ENCODE measurements around the gene ZFP57.

Gene ZFP57

DNA sequence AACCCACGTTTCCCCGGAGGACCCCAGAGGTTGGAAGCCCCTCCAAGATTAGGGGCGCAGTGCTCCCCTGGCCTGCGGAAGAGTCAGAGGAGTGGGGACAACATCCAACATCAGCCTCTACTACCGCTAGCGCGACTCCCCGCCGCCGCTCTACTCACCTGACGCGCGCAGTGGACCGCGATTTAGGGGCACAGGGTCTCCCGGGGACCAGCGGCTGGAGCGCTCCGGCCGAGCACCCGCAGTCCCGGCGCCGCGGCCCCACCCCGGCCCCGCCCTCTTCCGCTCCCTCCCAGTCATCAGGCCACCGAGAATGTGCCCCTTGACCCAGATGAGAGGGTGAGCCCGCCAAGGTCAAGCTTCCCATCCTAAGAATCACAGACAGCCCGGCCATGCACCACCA lies at the start of gene ZFP57:
Gene ZFP57, minus strand, starts transcription at position 249 of the 400 bp plus-strand sequence. CDS start 4,149 bp downstream, outside the sequence.
- no peak for DNase-seq (ENCODE audit: low read depth)

DNA sequence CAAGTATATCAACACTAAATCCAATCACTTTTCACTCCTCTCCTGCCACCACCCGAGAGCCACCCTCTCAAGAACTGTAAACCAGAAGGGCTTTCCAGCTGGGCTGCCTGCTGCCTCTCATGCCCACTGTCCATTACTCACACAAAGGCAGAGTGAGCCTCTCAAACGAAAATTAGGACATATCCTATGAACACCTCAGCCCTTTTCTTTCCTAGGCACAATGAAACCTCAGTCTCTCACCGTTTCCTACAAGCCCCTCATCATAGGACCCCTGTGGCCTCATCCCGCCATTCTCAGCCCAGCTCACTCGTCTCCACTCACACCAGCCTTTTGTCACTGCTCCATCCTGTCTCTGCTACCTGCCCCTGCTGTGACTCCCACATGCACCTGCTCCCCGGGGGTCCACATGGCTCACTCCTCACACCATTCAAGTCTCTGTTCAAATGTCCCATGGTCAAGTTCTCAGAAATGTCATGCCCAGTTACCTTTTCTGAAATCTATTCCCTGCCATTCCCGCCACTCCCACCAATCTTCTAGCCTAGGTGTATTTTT lies 49.7 kb upstream of the ZFP57 start:
- DNase-seq (ENCODE audit: low read depth) = no peak

DNA sequence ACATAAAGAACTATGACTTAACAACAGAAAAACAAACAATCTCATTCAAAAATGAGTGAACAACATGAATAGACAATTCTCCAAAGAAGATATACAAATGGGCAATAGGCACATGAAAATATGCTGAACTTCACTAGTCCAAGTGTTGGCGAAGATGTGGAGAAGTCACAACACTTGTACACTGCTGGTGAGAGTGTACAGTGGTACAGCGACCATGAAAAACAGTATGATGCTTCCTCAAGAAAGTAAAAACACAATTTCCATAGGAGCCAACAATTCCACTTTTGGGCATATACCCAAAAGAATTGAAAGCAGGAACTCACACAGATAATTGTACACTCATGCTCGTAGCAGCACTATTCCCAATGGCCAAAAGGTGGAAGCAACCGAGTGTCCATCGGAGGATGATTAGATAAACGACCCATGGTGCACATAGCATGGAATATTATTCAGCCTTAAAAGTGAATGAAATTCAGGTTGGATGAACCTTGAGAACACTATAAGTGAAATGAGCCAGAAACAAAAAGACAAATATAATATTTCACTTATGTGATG lies 48.9 kb upstream of the ZFP57 start:
- DNase-seq (ENCODE audit: low read depth) = no peak

DNA sequence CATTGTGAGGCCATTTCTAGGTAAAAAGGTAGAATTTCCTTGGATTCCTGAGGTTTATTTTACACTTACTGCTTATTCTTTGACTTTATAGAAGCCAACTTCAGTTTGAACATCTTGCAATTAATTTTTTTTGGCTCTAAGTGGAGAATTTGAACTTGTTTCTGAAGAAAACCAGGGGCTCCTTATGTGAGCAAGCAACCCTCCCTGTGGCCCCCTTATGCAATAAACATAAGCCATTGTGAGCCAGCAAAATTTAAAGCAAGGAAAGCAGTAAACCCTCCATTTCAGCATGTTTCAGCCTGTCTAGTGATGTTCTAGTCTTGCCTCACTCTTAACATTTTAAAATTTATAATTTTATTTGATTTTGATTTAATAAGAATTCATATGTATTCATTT lies 47.9 kb upstream of the ZFP57 start:
- no peak for DNase-seq (ENCODE audit: low read depth)

GRCh38 chr6:29728173-29728874 lies 47.4 kb upstream of the ZFP57 start:
- DNase-seq (ENCODE audit: low read depth) = no peak

DNA sequence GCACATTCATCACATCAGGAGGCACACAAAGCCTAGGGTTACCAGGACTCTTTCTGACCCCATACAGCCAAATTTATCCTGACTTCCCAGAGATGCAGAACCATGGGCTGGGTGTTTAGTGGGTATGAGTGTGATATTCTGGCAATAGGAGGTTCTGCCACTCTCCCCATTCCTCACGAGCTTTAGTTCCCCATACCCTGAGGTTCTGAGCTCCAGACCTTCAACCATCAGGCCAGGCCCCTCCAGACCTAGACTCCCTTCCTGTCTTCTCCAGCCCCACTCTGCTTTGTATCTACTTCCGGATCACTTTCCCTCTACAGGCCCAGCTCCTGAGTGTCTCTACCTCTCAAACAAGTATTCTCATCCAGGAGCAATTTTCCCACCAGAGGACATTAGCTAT lies 46.7 kb upstream of the ZFP57 start:
- DNase-seq (ENCODE audit: low read depth) = no peak

- DNase-seq (ENCODE audit: low read depth) = no peak
These were observed 45.7 kb upstream of the ZFP57 start for GRCh38 chr6:29726571-29727194.

GRCh38 chr6:29726001-29726400 lies 45.0 kb upstream of the ZFP57 start:
- DNase-seq (ENCODE audit: low read depth) = no peak

DNA sequence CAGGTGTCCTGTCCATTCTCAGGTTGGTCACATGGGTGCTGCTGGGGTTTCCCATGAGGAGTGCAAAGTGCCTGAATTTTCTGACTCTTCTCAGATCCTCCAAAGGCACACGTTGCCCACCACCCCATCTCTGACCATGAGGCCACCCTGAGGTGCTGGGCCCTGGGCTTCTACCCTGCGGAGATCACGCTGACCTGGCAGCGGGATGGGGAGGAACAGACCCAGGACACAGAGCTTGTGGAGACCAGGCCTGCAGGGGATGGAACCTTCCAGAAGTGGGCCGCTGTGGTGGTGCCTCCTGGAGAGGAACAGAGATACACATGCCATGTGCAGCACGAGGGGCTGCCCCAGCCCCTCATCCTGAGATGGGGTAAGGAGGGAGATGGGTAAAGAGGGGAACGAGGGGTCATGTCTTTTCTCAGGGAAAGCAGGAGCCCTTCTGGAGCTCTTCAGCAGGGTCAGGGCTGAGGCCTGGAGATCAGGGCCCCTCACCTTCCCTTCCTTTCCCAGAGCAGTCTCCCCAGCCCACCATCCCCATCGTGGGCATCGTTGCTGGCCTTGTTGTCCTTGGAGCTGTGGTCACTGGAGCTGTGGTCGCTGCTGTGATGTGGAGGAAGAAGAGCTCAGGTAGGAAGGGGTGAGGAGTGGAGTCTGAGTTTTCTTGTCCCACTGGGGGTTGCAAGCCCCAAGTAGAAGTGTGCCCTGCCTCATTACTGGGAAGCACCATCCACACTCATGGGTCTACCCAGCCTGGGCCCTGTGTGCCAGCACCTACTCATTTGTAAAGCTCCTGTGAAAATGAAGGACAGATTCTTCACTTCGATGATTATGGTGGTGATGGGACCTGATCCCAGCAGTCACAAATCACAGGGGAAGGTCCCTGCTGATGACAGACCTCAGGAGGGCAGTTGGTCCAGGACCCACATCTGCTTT lies 44.3 kb upstream of the ZFP57 start:
- DNase-seq (ENCODE audit: low read depth) = no peak

GRCh38 chr6:29723666-29724588 lies 43.0 kb upstream of the ZFP57 start:
- DNase-seq (ENCODE audit: low read depth) = peak; percentile 76

- peak; percentile 72 for DNase-seq (ENCODE audit: low read depth)
These were observed 42.3 kb upstream of the ZFP57 start, which contains the start of gene HLA-F for GRCh38 chr6:29723262-29723665. Gene HLA-F (plus strand): TSS chr6:29723434. CDS start chr6:29723464, 30 bp downstream.

- no peak for DNase-seq (ENCODE audit: low read depth)
These were observed 39.9 kb upstream of the ZFP57 start for GRCh38 chr6:29720863-29721262.

DNA sequence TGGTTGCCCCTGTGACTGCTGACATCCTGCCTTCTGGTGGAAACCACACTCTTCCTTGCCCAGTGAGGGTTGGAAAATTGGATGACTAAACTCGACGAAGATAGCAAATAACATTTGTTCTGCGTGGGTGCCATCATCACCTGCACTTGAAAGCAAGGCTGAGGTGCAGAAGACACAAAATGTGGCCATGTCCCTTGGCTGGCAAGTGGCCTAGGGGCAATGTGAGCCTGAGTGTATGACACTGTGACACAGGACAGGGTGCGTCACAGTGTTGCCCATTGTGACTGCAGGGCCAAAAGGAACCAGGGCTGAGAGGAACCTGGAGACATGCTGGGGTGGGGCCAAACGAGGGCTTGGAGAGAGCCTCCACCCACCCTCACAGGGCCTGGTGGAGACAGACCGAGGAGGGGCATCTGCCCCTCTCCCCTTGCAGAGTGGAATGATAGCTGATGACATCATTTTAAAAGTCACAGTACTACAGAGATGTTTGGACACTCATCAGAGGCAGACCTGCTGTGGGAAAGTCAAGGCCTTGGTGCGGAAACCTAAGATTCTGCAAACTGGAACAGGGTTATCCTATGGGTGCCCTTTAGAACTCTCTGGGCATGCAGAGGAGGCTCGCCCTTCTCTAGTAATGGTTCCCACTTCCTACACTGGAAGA lies 29.5 kb upstream of the ZFP57 start:
- DNase-seq (ENCODE audit: low read depth) = no peak

GRCh38 chr6:29709188-29709587 lies 28.2 kb upstream of the ZFP57 start:
- no peak for DNase-seq (ENCODE audit: low read depth)

GRCh38 chr6:29708432-29709179 lies 27.7 kb upstream of the ZFP57 start:
- no peak for DNase-seq (ENCODE audit: low read depth)

GRCh38 chr6:29705389-29706231 lies 24.7 kb upstream of the ZFP57 start:
- no peak for DNase-seq (ENCODE audit: low read depth)

GRCh38 chr6:29702519-29703103 lies 21.7 kb upstream of the ZFP57 start:
- DNase-seq (ENCODE audit: low read depth) = peak; percentile 71

All from activated T-helper 9 cell treated with anti-CD3 and anti-CD28 coated beads, Interleukin-2, amount 50 U/mL, for 16 hours (primary cell).